Spinal cord (tissue), 10 donors: Measurements from ENCODE around the gene UNC80. TPM values are rescaled to one million over a fixed set of nuclear protein-coding genes. Genes with fewer than 3 reads are reported as not detected.

Experiments used
- DNase-seq, 6 donors: peaks; one replicate each; pipeline versions ENCODE4 v3.0.0 to v3.0.0-alpha.2; 2013 to 2015; ENCODE audit warnings: low spot score in 6 of 6, low read depth in 4 of 6
- H3K27ac ChIP-seq: one replicate; pipeline ENCODE4 v1.5.1; 2013; ENCODE audit warnings: low read depth, low read length, control low read depth
- H3K27me3 ChIP-seq: one replicate; pipeline ENCODE4 v1.6.1; 2013; ENCODE audit warnings: low read length; ENCODE audit not compliant: control insufficient read depth, insufficient read depth
- H3K36me3 ChIP-seq: one replicate; pipeline ENCODE4 v1.6.1; 2013; ENCODE audit warnings: low read length; ENCODE audit not compliant: control insufficient read depth, insufficient read depth
- H3K4me1 ChIP-seq: one replicate; pipeline ENCODE4 v1.6.1; 2013; ENCODE audit warnings: low read length; ENCODE audit not compliant: control insufficient read depth, insufficient read depth
- H3K4me3 ChIP-seq: one replicate; pipeline ENCODE4 v1.5.1; 2013; ENCODE audit warnings: low read depth, low read length, control low read depth
- H3K9me3 ChIP-seq: one replicate; pipeline ENCODE4 v1.6.1; 2013; ENCODE audit warnings: low read length; ENCODE audit not compliant: control insufficient read depth, insufficient read depth
- WGBS: methylation state at CpG from one replicate; pipeline ENCODE4 v1.1.5; 2013; ENCODE audit warnings: missing lambda C conversion rate; ENCODE audit not compliant: insufficient coverage; 5-methylcytosine and 5-hydroxymethylcytosine counted together
- polyA plus RNA-seq, 2 donors: library from polyadenylated mRNA; unstranded; fragments of 120-200 nt; gene quantifications; one replicate each; pipeline ENCODE4 v1.2.1, GENCODE V29; 2013; ENCODE audit not compliant: insufficient read length in 2 of 2
- total RNA-seq, 2 donors: library from RNA; depleted of rRNA in 1 of 2; stranded (reverse); fragments of 120-200 nt in 1 of 2; fragments of >200 nt in 1 of 2; gene quantifications; one replicate each; pipeline versions ENCODE4 v1.2.3 to v1.2.4, GENCODE V29; 2013 to 2014
- donor health status: healthy.

UNC80 gene
- total and polyA plus RNA-seq, 4 donors: 12.3 to 37.8 (median 16.1) TPM

DNA sequence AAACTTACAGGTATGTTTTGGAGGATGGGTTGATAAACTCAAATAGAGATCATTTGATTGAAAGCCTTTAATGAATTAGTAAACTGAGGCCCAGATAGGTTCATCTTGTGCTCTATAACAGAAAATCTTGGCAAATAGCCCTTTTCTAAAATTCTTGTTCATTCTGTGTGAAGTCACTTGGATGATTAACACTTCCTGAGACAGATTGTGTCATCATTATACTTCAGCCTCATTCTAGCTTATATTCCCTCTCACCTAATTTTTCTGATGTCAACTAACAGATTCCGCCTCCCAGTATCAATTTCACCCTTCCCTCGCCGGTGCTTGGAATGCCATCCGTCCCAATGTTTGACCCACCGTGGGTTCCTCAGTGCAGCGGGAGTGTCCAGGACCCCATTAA, 146.6 kb downstream of the UNC80 start:
- H3K9me3 ChIP-seq: no peaks in the 10 kb centered on the region
- WGBS: 100% methylated on average over 2 of the region's 6 CpGs
- no peaks in the 10 kb centered on the region for H3K27me3 ChIP-seq
- no peak for DNase-seq
- peaks cover 8% of the 10 kb centered on the region for H3K36me3 ChIP-seq
- H3K4me3 ChIP-seq: no peak overlapping the region
- H3K27ac ChIP-seq: no peak overlapping the region
- H3K4me1 ChIP-seq: no peaks in the 10 kb centered on the region

DNA sequence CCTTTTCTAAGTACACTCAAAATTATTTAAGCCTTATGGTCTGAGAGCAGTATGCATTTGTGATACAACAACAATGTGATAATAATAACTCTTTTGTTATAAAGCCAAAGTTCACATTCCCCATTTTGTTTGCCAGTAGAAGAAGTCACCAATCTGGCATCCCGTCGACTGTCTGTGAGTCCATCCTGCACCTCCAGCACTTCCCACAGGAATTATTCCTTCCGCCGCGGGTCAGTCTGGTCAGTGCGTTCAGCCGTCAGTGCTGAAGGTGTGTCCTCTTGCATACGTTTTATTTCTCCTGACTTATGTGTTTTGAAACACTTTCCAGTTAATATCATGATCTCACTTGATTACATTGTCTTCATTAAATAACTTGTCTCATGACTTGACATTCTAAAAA, 150.5 kb downstream of the UNC80 start:
- DNase-seq: no peak
- 96% methylated on average over 4 of the region's 8 CpGs for WGBS
- Histone ChIP-seq H3K4me3 (no peak overlapping the region), H3K9me3 (no peaks in the 10 kb centered on the region), H3K27me3 (no peaks in the 10 kb centered on the region), H3K36me3 (peaks cover 16% of the 10 kb centered on the region), H3K4me1 (no peaks in the 10 kb centered on the region), H3K27ac (no peak overlapping the region)

DNA sequence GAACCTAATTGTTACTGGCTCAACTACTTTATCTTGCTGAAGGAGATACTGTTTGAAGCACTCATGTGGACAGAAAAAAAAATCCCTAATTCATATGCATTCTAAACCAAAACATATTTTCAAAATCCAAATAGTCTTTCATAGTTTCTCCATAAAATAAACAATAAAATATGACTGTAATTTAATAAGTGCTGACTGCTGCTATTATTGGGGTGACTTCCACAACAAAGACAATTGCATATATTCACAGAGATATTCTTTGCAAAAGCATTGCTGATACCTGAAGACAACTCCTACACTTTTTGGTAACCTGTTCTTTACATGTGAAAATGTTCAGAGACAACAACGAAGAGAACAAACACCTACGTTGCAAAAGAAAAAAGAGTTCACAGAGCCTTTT, 157.7 kb downstream of the UNC80 start:
- Histone ChIP-seq H3K27ac (no peak overlapping the region), H3K4me1 (peaks cover 3% of the 10 kb centered on the region), H3K36me3 (peaks cover 11% of the 10 kb centered on the region), H3K4me3 (no peak overlapping the region), H3K27me3 (no peaks in the 10 kb centered on the region), H3K9me3 (no peaks in the 10 kb centered on the region)
- no peak for DNase-seq
- WGBS: no CpG with 5 or more reads among the region's 2 CpGs

DNA sequence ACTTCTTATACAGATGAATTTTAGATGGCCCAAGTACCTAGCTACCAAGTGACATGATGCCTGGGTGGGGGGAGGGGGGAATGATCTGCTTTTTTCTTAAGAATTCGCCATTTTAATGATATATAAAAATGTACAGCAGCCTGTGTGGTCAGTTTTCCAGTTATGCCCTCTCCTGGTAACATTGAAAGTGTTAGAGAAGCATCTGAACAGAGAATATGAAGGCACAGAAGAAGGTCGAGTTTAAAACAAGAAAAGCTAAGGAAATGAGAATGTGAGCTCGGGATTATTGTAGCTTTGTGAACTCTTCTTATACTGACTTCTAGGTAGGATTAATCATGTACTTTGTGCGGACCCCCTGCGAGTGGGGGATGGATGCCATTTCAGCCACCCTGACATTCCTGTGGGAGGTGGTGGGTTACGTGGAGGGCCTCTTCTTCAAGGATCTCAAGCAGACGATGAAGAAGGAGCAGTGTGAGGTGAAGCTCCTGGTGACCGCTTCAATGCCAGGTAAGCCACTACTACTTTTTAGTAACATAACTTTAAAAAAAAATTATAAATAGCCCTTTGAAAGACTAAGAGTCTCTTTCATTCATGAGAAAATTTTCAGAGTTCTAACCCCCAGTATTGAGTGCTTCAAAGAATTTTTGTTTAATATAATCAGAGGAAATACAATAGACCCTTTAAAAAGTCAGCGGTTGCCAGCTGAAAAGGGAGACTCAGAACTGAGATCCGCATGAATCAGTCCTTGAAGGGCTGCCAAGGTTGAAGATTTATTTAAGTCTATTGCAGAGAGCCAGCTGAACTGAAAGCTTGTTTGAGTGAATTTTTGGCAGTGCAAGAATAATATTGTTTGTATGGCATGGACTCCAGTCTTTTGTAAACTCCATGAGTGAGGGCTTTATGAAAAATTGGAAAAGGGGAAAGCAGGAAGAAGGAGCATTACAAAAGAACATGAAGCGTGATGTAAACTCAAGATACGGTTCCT, 162.2 kb downstream of the UNC80 start:
- peak; percentile 40 to 94 (median 68) for DNase-seq
- H3K4me3 ChIP-seq: peak overlapping the region; percentile 7
- H3K4me1 ChIP-seq: peaks cover 3% of the 10 kb centered on the region
- no peaks in the 10 kb centered on the region for H3K9me3 ChIP-seq
- WGBS: 19% methylated on average over 7 of the region's 12 CpGs
- peaks cover 3% of the 10 kb centered on the region for H3K36me3 ChIP-seq
- peak overlapping the region; percentile 86 for H3K27ac ChIP-seq
- no peaks in the 10 kb centered on the region for H3K27me3 ChIP-seq

DNA sequence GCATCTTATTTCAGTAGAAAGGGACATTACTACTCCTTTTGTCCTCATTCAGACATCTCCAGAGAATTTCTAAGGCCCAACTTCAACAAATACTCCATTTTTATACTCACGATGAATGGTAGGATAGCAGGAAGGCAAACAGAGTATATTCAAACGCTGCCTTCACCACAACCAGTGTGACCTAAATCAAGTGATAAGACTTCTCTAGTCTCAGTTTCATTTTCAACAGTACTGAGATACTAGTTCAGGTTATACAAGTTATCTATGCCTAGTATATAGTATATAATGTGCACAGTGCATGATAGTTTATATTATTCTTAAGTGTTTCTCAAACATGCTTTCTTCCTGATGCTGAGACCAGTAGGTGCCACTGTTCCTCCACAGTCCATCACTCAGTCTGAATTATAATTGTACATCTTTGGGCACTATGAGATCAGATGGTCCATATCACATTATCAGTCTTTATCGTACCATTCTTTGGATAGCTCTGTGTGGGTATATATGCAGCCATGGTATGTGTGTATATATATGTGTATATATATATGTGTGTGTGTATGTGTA, 164.6 kb downstream of the UNC80 start:
- Histone ChIP-seq H3K27ac (no peak overlapping the region), H3K4me1 (peaks cover 4% of the 10 kb centered on the region), H3K4me3 (no peak overlapping the region), H3K9me3 (no peaks in the 10 kb centered on the region), H3K27me3 (no peaks in the 10 kb centered on the region), H3K36me3 (peaks cover 14% of the 10 kb centered on the region)
- no CpG with 5 or more reads among the region's 3 CpGs for WGBS
- peak in 2 of 6 donors; percentile 38 to 43 for DNase-seq

DNA sequence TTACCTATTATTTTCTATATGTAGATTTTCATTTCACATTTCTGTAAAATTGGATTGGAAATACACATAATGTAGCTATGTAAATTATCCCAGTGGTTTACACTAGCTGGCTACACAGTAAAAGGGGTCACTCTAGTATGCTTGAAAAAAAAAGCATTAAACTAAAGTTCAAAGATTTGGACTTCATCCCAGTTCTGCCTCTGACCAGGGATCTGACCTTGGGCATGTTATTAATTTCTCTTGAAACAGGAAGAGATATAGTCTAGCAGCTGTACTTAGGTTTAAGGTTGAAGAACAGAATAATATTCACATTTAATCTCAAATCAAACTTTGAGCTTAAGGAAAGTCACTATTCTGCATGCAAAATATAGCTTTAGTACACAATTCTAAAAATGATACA, 166.3 kb downstream of the UNC80 start:
- no peak for DNase-seq
- no peak overlapping the region for H3K4me3 ChIP-seq
- H3K36me3 ChIP-seq: peaks cover 16% of the 10 kb centered on the region
- H3K27me3 ChIP-seq: no peaks in the 10 kb centered on the region
- H3K9me3 ChIP-seq: no peaks in the 10 kb centered on the region
- H3K4me1 ChIP-seq: peaks cover 6% of the 10 kb centered on the region
- H3K27ac ChIP-seq: no peak overlapping the region

DNA sequence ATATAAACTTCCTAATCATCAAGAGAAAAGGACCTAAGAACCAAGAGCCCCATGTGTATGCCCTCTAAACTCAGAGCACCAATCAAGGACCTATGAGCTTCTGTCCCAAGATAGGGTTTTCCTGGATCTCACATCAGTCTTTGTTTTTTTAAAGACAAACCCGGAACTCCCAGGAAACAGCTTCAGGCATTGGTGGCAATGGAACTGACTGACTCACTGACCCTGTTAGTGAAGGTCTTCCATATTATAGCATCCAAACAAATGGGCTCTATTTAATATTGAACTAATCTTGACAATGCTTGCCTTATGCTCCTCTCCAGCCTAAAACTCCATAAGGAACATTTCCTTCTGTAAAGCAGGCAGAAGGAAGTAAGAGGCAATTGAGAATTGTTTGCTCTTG, 167.3 kb downstream of the UNC80 start:
- H3K27ac ChIP-seq: peak overlapping the region; percentile 4
- H3K4me1 ChIP-seq: peaks cover 3% of the 10 kb centered on the region
- 100% methylated on average over 1 of the region's 1 CpG for WGBS
- no peak for DNase-seq
- H3K27me3 ChIP-seq: no peaks in the 10 kb centered on the region
- H3K36me3 ChIP-seq: peaks cover 16% of the 10 kb centered on the region
- no peak overlapping the region for H3K4me3 ChIP-seq
- no peaks in the 10 kb centered on the region for H3K9me3 ChIP-seq

DNA sequence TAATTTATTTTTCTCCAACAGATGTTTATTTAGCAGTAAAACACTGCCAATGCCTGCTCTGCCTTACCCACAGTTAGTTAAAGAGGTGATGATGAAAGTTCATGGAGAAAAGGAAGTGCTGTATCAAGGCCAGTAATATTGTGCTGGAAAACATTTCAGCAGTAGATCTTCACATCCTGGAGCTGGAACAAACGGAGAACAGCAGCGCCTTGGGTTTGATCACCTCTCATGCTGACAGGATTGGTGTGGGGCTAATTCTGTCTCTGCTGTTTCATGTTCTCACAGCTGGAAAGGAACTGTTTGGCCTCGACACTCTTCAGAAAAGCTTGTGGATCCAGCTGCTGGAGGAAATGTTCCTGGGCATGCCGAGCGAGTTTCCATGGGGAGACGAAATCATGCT, 169.3 kb downstream of the UNC80 start:
- peaks cover 3% of the 10 kb centered on the region for H3K4me1 ChIP-seq
- no peak overlapping the region for H3K4me3 ChIP-seq
- WGBS: 76% methylated on average over 6 of the region's 6 CpGs
- peaks cover 16% of the 10 kb centered on the region for H3K36me3 ChIP-seq
- no peaks in the 10 kb centered on the region for H3K9me3 ChIP-seq
- no peaks in the 10 kb centered on the region for H3K27me3 ChIP-seq
- DNase-seq: peak in 1 of 6 donors; percentile 64
- H3K27ac ChIP-seq: peak overlapping the region; percentile 16

DNA sequence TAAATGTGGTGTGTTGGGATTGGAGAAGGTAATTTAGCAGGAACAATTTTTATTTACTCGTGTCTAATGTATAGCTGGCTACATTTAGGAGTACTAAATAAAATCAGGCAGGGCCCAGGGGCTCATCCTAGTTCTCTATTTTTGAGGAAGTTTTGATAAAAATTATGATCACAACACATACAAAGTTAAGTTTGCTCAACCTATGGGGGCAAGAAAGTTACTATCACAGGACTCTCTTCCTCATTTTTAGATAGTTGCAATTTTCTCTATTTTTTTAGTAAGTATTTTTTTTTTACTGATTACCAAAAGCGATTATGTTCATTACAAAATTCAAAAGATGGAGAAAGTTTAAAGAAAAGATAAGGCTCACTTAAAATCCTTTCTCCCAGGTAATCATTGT, 170.8 kb downstream of the UNC80 start:
- WGBS: no CpG with 5 or more reads among the region's 2 CpGs
- Histone ChIP-seq H3K4me1 (peaks cover 3% of the 10 kb centered on the region), H3K4me3 (no peak overlapping the region), H3K27me3 (no peaks in the 10 kb centered on the region), H3K36me3 (peaks cover 16% of the 10 kb centered on the region), H3K27ac (no peak overlapping the region), H3K9me3 (no peaks in the 10 kb centered on the region)
- no peak for DNase-seq
